Activated naive CD4-positive, alpha-beta T cell treated with Interleukin-2 at 50 U/mL for 16 hours (primary cell): ENCODE results near the gene CFAP70.
"Not testable (repeated sequence)": the region's sequence is repeated elsewhere in the genome, so short reads cannot be mapped to it uniquely, and the experiment has no call there.

ENCODE experiments used
- DNase-seq: peaks from one replicate; pipeline ENCODE4 v3.0.0-alpha.2; 2020

CFAP70 gene

DNA sequence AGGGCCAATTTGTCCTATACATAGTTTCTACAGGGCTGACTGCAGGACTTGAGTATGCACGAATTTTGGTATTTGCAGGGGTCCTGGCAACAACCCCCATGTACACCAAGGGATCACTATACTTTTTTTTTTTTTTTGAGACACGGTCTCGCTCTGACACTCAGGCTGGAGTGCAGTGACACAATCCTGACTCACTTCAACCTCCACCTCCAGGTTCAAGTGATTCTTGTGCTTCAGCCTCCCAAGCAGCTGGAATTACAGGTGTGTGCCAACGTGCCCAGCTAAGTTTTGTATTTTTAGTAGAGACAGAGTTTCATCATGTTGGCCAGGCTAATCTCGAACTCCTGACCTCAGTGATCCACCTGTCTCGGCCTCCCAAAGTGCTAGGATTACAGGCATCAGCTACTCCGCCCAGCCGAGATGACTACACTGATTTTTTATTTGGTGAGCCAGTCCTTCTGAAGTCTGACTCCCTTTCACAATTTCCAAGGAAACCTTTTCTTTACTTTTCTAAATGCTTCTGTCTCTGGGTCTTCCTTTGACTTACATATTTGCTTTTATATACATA lies 19.8 kb downstream of the CFAP70 start:
- DNase-seq, result no peak

DNA sequence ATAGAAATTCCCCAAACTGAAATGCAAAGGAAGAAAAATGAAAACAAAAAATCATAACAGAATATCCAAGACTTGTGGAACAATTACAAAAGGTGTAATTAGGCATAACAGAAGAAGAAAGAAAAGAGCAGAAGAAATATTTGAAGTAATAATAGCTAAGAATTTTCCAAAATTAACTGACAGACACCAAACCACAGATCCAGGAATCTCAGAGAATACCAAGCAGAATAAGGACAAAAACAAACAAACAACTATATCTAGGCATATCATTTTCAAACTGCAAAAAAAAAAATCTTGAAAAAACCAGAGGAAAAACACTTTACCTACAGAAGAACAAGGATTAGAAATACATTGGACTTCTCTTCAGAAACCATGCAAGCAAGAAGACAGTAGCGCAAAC lies 25.5 kb downstream of the CFAP70 start:
- DNase-seq, result no peak

DNA sequence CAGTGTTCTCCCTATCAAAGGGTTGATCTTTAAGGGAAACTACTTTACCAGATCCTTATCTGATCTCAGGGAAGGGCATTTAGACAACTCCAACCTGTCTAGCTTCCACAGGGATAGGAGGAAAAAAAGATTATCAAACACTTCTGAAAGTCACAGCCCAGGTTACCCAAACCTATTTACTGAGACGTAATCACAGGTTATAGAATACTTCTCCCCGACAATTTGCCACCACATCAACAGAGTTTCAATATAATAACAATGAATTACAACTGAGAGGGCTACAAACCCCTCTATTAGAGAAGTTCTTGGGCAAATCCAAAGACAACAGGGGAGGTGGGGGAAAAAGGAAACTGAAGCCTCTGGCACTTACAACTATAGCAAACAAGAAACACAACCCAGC lies 26.3 kb downstream of the CFAP70 start:
- DNase-seq, result no peak

DNA sequence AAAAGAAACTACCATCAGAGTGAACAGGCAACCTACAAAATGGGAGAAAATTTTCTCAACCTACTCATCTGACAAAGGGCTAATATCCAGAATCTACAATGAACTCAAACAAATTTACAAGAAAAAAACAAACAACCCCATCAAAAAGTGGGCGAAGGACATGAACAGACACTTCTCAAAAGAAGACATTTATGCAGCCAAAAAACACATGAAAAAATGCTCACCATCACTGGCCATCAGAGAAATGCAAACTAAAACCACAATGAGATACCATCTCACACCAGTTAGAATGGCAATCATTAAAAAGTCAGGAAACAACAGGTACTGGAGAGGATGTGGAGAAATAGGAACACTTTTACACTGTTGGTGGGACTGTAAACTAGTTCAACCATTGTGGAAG lies 30.1 kb downstream of the CFAP70 start:
- not testable (repeated sequence) for DNase-seq

DNA sequence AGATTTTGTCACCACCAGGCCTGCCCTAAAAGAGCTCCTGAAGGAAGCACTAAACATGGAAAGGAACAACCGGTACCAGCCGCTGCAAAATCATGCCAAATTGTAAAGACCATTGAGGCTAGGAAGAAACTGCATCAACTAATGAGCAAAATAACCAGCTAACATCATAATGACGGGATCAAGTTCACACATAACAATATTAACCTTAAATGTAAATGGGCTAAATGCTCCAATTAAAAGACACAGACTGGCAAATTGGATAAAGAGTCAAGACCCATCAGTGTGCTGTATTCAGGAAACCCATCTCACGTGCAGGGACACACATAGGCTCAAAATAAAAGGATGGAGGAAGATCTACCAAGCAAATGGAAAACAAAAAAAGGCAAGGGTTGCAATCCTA lies 33.4 kb downstream of the CFAP70 start:
- not testable (repeated sequence) for DNase-seq

DNA sequence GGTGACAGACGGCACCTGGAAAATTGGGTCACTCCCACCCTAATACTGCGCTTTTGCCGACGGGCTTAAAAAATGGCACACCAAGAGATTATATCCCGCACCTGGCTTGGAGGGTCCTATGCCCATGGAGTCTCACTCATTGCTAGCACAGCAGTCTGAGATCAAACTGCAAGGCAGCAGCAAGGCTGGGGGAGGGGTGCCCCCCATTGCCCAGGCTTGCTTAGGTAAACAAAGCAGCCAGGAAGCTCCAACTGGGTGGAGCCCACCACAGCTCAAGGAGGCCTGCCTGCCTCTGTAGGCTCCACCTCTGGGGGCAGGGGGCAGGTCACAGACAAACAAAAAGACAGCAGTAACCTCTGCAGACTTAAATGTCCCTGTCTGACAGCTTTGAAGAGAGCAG lies 35.1 kb downstream of the CFAP70 start:
- DNase-seq, result not testable (repeated sequence)

DNA sequence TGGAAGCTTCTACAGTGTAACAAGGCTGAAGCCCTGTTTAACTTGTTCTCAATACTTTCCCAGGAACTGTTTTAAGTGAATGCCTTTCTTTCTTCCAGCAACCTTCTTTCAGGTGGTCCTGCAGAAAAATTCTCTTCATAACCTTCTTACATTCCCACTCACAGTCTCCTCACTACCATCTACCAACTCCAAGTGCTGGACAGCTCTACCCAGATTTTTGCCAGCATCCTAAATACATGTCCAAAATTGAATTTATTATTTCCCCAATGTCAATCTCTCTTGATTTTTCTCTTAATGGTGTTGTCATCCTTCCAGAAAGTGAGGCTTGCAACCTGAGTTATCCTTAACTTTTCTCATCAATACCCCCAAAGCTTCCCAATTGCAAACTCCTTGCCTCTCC lies 48.2 kb downstream of the CFAP70 start:
- DNase-seq, result no peak

DNA sequence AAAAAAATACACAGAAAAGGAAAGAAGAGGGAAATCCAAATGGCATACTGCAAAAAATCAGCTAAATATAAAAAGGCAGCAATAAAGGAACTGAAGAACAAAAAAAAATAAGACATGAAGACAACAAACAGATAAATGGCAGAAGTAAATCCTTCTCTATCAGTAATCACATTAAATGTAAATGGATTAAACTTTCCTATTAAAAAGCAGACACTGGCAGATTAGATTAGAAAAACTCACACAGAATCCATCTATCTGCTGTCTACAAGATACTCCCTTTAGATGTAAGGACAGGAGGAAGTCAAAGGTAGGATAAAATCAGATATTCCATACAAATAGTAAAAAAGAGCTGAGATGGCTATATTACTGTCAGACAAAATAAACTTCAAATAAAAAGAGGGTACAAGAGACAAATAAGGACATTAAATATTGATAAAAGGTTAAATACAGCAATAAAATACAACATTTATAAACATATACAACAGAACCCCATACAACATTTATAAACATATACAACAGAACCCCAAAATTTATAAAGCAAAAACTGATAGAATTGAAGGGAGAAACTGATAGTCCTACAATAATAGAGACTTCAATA lies 51.4 kb downstream of the CFAP70 start:
- no peak for DNase-seq

DNA sequence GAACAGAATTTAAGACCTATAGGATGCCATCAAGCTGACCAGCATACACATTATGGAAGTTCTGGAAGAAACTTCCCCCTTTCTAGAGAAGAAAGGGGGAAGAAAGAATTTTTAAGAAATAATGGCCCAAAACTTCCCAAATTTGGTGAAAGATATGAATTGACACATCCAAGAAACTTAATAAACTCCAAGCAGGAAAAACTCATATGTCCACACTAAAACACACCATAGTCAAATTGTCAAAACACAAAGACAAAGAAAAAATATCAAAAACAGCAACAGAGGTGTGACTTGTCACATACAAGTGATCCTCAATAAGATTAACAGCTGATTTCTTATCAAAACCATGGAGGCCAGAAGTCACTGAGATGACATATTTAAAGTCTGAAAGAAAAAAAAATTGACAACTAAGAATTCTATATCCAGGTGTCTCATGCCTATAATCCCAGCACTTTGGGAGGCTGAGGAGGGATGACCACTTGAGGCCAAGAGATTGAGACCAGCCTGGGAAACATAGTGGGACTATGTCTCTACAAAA lies 52.4 kb downstream of the CFAP70 start:
- DNase-seq, result no peak

DNA sequence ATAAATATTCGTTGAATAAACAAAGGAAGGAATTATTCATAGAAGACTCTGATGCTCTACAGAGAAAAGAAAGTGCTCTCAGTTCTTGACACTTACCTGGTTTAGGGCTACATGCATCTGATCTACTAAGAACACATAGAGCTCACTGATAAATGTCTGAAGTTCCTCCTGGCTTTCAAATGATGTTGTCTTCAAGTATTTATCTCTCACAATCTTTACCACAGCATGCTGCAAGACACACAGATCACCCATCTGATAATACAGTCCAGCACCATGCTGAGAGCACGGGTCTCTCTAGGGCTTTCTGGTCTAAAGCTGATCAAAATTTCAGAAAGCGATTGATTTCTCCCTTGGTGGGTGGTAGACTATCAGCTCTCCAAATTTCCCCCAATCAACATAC lies 61.7 kb downstream of the CFAP70 start:
- DNase-seq, result no peak

DNA sequence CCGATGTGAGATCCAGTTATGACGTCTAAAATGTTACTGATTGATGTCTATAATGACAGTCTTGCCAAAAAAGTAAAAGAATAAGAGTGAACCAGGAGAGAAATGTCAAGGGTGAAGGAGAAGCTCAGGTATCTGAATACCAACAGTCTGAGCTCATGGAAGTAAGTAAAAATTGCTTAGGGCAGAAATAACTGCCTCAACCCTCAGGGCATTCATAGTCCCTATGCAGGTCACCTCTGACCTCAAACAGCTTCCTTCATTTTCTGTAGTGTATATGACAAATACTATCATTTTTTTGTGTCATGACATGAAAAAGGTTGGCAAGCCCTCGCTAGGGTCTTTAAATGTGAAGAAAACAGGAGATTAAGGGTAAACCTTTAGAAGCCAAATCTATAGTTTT lies 65.2 kb downstream of the CFAP70 start:
- DNase-seq, result no peak

DNA sequence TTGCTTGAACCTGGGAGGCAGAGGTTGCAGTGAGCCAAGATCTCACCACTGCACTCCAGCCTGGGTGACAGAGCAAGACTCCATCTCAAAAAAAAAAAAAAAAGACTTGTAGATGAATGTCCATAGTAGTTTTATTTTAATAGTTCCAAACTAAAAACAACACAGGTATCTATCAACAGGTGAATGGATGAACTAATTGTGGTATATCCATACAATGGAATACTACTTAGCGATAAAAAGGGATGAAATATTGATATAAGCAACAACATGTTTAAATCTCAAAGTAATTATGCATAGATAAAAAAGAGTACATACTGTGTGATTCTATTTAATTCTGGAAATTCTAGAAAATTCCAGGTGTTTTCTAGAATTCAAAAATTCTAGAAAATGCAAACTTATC lies 68.7 kb downstream of the CFAP70 start:
- DNase-seq, result no peak

DNA sequence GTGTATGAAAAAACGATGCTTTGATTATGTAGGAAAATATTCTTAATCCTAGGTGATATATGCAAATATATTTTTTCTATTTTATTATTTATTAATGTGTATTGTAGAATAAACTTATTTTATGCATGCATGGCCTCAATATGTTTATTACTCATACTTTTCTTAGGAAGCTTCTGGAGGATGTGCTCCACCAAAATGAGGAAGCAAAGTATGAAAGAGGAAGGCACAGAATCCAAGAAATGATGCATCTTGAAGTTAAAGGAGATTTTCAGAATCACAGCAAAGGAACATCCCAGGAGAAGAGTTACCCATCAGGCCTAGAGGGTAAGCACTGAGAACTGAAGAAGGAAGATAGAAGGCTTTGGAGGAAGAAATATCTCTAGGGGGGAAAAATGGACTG lies 71.2 kb downstream of the CFAP70 start:
- DNase-seq, result no peak

DNA sequence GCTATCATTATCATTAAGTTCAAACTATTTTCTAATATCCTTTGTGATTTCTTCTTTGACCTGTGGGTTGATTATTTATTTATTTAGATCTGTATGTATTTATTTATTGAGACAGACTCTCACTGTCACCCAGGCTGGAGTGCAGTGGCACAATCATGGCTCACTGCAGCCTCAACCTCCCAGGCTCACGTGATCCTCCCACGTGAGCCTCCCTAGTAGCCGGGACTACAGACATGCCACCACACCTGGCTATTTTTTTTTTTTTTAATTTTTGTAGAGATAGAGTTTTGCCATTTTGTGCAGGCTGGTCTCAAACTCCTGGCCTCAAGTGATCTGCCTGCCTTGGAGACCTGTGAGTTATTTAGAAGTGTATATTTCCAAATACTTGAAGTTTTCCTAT lies 77.6 kb downstream of the CFAP70 start:
- DNase-seq, result no peak

DNA sequence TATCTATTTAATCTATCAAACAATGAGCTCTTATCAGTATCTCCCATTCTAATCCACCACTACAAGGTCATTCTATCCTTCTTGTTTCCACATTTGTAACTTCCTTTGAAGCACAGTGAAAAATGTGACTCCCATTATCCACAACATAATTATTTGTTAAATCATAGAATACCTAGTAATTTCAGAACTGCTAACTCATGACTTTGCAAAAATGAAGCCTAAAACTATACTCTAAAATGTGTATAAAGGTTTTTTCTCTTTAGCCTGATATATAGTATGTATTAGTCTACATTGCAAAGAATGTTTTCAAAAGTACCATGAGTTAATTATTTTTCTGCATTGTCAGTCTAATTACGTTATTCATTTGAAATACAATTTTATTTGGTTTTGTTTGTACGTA lies 94.2 kb downstream of the CFAP70 start:
- DNase-seq, result no peak

DNA sequence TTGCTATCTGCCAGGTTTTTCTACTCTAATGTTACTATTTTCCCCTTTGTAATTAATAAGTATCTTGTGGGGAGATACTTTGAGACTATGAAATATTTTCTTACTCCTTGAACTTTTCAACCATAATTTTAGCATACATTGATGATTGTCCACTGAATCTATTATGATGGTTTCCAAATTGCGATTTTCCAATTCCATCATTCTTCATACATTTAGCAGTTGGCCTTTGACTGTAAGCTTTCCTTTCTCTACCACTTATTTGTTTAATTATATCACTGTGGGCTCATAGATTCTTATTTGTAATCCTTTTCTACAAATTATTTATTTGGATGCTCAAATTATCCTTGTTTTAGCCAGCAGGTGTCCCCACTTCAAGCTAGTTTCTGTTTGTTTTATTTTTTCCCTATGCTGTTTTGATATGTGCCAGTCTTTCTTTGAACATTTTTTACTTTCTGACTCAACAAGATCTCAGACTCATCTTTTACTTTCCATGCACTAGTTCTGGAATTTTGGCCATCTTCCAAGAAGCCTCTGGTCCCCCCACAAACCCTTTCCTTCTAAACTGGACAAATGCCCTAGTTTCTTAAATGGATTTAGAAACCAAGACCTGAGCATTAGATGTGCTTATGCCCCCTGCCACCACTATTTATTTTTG lies 94.8 kb downstream of the CFAP70 start:
- DNase-seq, result no peak

DNA sequence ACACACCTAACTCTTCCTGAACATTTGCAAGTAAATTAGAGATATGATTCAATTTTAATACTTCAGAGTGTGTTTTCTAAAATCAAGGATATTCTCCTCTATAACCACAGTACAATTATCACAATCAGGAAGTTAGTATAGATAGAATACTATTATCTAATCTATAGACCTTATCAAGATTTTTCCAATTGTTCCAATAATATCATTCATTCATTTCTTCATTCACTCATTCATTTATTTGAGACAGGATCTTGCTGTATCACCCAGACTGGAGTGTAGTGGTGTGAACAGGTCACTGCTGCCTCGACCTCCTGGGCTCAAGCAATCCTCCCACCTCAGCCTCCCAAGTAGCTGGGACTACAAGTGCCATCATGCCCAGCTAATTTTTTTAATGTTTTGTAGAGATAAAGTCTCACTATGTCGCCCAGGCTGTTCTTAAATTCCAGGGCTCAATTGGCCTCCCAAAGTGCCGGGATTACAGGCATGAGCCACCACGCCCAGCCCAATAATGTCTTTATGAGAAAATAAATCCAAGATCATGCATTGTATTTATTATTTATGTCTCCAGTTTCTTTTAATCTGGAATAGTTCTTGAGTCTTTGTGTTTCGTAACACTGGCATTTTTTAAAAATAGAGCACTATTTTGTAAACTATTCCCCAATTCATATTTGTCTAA lies 95.6 kb downstream of the CFAP70 start:
- no peak for DNase-seq

DNA sequence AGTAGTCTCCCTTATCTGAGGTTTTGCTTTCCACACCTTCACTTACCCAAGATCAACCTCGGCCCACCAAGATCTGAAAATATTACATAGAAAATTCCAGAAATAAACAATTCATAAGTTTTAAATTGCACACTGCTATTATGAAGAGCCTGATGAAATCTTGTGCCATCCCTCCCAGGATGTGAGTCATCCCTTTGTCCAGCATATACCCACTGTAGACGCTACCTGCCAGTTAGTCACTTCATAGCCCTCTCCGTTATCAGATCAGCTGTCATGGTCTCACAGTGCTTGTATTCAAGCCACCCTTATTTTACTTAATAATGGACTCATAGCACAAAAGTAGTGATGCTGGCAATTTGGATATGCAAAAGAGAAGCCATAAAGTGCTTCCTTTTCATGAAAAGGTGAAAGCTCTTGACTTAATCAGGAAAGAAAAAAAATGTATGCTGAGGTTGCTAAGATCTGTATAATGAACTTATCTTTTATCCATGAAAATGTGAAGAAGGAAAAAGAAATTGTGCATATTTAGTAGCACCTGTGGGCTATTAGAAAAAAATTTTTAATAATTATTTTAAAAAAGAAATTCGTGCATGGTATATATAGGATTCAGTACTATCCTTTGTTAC lies 96.4 kb downstream of the CFAP70 start:
- no peak for DNase-seq

DNA sequence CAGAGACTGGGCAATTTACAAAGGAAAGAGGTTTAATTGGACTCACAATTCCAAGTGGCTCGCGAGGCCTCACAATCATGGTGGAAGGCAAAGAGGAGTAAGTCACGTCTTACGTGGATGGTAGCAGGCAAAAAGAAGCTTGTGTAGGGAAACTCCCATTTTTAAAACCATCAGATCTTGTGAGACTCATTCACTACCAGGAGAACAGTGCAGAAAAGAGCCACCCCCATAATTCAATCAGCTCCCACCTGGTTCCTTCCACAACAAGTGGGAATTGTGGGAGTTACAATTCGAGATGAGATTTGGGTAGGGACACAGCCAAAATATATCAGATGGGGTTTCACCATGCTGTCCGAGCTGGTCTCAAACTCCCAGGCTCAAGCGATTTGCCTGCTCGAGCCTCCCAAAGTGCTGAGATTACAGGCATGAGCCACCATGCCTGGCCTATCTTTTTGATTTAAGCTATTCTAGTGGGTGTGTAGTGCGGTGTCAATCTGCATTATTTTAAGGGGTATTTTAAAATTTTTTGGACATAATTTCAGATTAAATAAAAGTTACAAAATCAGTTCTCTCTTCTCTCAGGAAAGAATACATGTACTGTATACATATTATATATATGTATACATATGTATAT lies 97.2 kb downstream of the CFAP70 start:
- DNase-seq, result no peak

DNA sequence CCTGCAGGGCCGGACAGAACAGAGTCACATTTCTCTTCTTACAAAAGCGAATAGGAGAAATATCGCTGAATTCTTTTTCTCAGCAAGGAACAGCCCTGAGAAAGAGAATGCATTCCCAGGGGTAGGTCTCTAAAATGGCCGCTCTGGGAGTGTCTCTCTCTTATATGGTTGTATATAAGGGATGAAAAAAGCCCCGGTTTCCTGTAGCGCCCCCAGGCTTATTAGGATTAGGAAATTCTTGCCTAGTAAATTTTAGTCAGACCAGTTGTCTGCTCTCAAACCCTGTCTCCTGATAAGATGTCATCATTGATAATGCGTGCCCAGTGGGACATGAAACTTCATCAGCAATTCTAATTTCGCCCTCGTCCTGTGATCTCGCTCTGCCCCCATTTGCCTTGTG lies 100.1 kb downstream of the CFAP70 start:
- DNase-seq, result not testable (repeated sequence)

DNA sequence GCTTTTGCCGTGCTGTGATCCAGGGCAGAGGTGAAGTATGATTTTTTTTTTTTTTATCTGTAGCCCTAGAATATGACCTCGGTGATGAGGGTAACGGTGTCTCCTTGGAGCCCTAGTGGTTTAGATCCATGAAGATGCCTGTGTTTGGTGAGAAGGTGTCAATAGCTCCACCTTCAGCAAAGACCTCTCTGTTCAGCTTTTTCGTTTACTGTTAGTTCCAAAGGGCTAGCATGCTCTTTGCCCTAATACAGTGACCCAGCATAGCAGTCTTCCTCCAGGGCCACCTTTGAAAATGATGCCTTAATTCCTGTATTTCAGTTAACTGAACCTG lies 105.5 kb downstream of the CFAP70 start:
- no peak for DNase-seq

DNA sequence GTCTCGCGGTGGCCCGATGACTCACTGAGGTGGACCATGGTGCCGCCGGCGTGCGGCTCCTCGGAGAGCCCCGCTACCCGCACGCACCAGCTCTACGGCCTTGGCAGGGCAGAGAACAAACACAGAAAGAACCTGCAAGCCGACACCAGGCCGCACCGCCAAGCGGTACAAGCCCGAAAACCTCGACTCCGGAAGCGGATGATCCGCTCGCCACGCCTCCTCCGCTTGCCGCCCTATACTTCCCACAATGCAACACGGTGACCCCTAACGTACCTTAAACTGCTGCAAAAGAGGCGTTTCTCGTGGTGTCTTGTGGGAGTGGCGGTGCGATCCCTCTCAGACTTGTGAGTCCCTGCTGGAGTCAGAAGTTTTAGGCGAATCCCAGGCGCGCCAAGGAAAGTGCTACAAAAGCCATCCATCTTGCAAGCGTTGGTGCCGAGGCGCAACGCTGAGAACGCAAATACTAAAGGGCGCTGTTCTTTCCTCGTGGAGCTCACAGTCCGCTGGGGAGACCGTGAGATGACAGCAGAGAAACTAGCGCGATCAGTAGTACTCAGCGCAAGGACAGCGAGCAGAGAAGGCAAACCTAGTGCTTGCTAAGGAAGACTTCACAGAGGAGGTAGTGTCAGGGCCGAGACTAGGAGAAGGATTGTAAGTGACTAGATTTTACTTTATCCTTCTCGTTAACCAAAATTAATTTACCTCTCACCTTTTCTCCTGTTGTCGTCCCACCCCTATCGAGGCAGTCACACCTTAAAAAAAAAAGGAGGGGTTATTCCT lies 106.0 kb downstream of the CFAP70 start, which contains the start of gene MRPS16:
MRPS16 (minus strand) TSS at position 200 of the 780 bp plus-strand sequence; CDS start at position 38, 162 bp downstream.
- DNase-seq, result peak; percentile 93
